IMR-90 (cell line): ENCODE measurements around the gene OSBPL8. TPM values are rescaled to one million over a fixed set of nuclear protein-coding genes. Genes with fewer than 3 reads are reported as not detected.

Source experiments
- ATAC-seq: fragments of 200-7000 bp; cut with Tn5 transposase; 2 replicates; pipeline ENCODE4 v1.9.1; 2020; ENCODE audit warnings: low read depth, mild to moderate bottlenecking, moderate library complexity
- BruUV-seq: library from RNA; stranded (reverse); fragments of 400-500 nt; replicated peaks from 2 replicates; lab custom pipeline; 2021; lab: Mats Ljungman, UMichigan
- CTCF ChIA-PET: fragments of 300-600 bp; formaldehyde crosslinking; extraction: SDS; loops from one replicate; lab custom pipeline; 2021; ENCODE audit warnings: antibody characterized with exemption; lab: Yijun Ruan, JAX
- POLR2A ChIA-PET: fragments of 300-600 bp; sonication (Branson Sonifier 250); formaldehyde crosslinking; loops from one replicate; lab custom pipeline; 2022; ENCODE audit warnings: antibody characterized with exemption; ENCODE audit not compliant: unreplicated experiment; lab: Charles Lee
- DNase-seq: peaks from one replicate; pipeline ENCODE4 v3.0.0; 2013
- H2AFZ ChIP-seq: replicated peaks from 2 replicates; pipeline ENCODE3; 2013; ENCODE audit warnings: low read length, mild to moderate bottlenecking; ENCODE audit not compliant: poor library complexity
- H2AK5ac ChIP-seq: 2 replicates; pipeline ENCODE4 v1.6.1; 2013; ENCODE audit warnings: low read depth, low read length, inconsistent platforms
- H2AK9ac ChIP-seq: replicated peaks from 2 replicates; pipeline ENCODE3; 2013; ENCODE audit warnings: mild to moderate bottlenecking, low read depth, low read length, moderate library complexity; ENCODE audit not compliant: poor library complexity
- H2BK120ac ChIP-seq: 2 replicates; pipeline ENCODE4 v1.6.1; 2013; ENCODE audit warnings: low read depth, low read length, inconsistent platforms
- H2BK15ac ChIP-seq: 3 replicates; pipeline ENCODE4 v1.6.1; 2013; ENCODE audit warnings: low read depth, low read length, inconsistent platforms
- H2BK20ac ChIP-seq: 2 replicates; pipeline ENCODE4 v1.6.1; 2013; ENCODE audit warnings: low read depth, mild to moderate bottlenecking, inconsistent platforms, low read length, moderate library complexity
- H2BK5ac ChIP-seq: 2 replicates; pipeline ENCODE4 v1.6.1; 2013; ENCODE audit warnings: mild to moderate bottlenecking, low read depth, low read length, inconsistent platforms; ENCODE audit not compliant: poor library complexity, severe bottlenecking
- H3K14ac ChIP-seq: replicated peaks from 2 replicates; pipeline ENCODE4 v1.6.1; 2013; ENCODE audit warnings: low read depth, low read length, inconsistent platforms
- H3K18ac ChIP-seq: 2 replicates; pipeline ENCODE4 v1.6.1; 2013; ENCODE audit warnings: low read depth, low read length, control low read depth
- H3K23ac ChIP-seq: 2 replicates; pipeline ENCODE4 v1.6.1; 2013; ENCODE audit warnings: low read depth, low read length, inconsistent platforms
- H3K27ac ChIP-seq: 2 replicates; pipeline ENCODE4 v1.5.1; 2013; ENCODE audit warnings: mild to moderate bottlenecking, control low read depth, low read length; ENCODE audit not compliant: insufficient read depth
- H3K27me3 ChIP-seq: 2 replicates; pipeline ENCODE4 v1.6.1; 2013; ENCODE audit warnings: low read length; ENCODE audit not compliant: control insufficient read depth, insufficient read depth
- H3K36me3 ChIP-seq: 2 replicates; pipeline ENCODE4 v1.6.1; 2013; ENCODE audit warnings: low read length, mixed read lengths; ENCODE audit not compliant: control insufficient read depth, insufficient read depth
- H3K4ac ChIP-seq: 2 replicates; pipeline ENCODE4 v1.6.1; 2013; ENCODE audit warnings: low read depth, low read length, inconsistent platforms
- H3K4me1 ChIP-seq: 2 replicates; pipeline ENCODE4 v1.6.1; 2013; ENCODE audit warnings: low read length, mixed read lengths; ENCODE audit not compliant: control insufficient read depth, insufficient read depth
- H3K4me2 ChIP-seq: 2 replicates; pipeline ENCODE4 v1.6.1; 2013; ENCODE audit warnings: low read depth, mild to moderate bottlenecking, control low read depth, low read length, moderate library complexity
- H3K4me3 ChIP-seq: 2 replicates; pipeline ENCODE4 v1.5.1; 2013; ENCODE audit warnings: low read depth, mild to moderate bottlenecking, control low read depth, low read length, moderate library complexity; ENCODE audit not compliant: insufficient read depth
- H3K56ac ChIP-seq: 2 replicates; pipeline ENCODE4 v1.6.1; 2013; ENCODE audit warnings: low read length, inconsistent platforms; ENCODE audit not compliant: insufficient read depth; ENCODE audit errors: extremely low read depth
- H3K79me1 ChIP-seq, 2 experiments: 2 replicates each; pipeline ENCODE4 v1.6.1; 2013; ENCODE audit warnings: low read length in 2 of 2, inconsistent platforms in 1 of 2, low read depth in 1 of 2
- H3K9ac ChIP-seq: 2 replicates; pipeline ENCODE4 v1.6.1; 2013; ENCODE audit warnings: low read depth, low read length, control low read depth
- H3K9me1 ChIP-seq: 2 replicates; pipeline ENCODE4 v1.6.1; 2013; ENCODE audit warnings: low read length, inconsistent platforms; ENCODE audit not compliant: insufficient read depth
- H3K9me3 ChIP-seq: 2 replicates; pipeline ENCODE4 v1.6.1; 2013; ENCODE audit warnings: low read length; ENCODE audit not compliant: control insufficient read depth, insufficient read depth
- H4K20me1 ChIP-seq: 2 replicates; pipeline ENCODE4 v1.6.1; 2013; ENCODE audit warnings: low read length, inconsistent platforms; ENCODE audit not compliant: insufficient read depth
- H4K5ac ChIP-seq: 2 replicates; pipeline ENCODE4 v1.6.1; 2013; ENCODE audit warnings: mild to moderate bottlenecking, low read depth, low read length, control low read depth
- H4K8ac ChIP-seq, 2 experiments: 2 replicates each; pipeline ENCODE4 v1.6.1; 2013; ENCODE audit warnings: low read depth in 2 of 2, low read length in 2 of 2, control low read depth in 1 of 2, inconsistent platforms in 1 of 2
- H4K91ac ChIP-seq: 2 replicates; pipeline ENCODE4 v1.6.1; 2013; ENCODE audit warnings: low read depth, low read length, inconsistent platforms; ENCODE audit not compliant: insufficient read depth
- MAFK ChIP-seq: IDR thresholded peaks from 2 replicates; pipeline ENCODE4 v1.6.1; 2012; ENCODE audit warnings: low read depth, low read length, improper control_type of control experiment
- MAZ ChIP-seq: IDR thresholded peaks from 2 replicates; pipeline ENCODE4 v1.6.1; 2012; ENCODE audit warnings: low read depth, mild to moderate bottlenecking, low read length, improper control_type of control experiment, moderate library complexity, borderline replicate concordance
- WGBS, 2 experiments: methylation state at CpG; one replicate each; pipeline versions ENCODE4 v1.1.5 to v1.1.7; 2013; ENCODE audit warnings: missing lambda C conversion rate in 2 of 2; ENCODE audit not compliant: insufficient read length in 1 of 2; ENCODE audit errors: extremely low coverage in 2 of 2; 5-methylcytosine and 5-hydroxymethylcytosine counted together
- dilution Hi-C: fragments of 300-500 bp; cut with HindIII; formaldehyde crosslinking; loops from one replicate; pipeline ENCODE4 v1.14.3; 2018; ENCODE audit warnings: low sequenced_read_pairs; ENCODE audit not compliant: unreplicated experiment
- in situ Hi-C: fragments of 300-500 bp; cut with MboI; formaldehyde crosslinking; loops from 3 replicates; pipeline ENCODE4 v1.14.3; 2019; ENCODE audit warnings: low sequenced_read_pairs, inconsistent platforms, mixed read lengths
- intact Hi-C: fragments of 100-400 bp; cut with micrococcal nuclease; formaldehyde crosslinking; loops from 2 replicates; pipeline ENCODE4 v1.10.0; 2022
- polyA plus RNA-seq, 3 experiments: library from polyadenylated mRNA; depleted of rRNA; stranded (reverse); fragments of >200 nt; gene quantifications; 2 replicates each; pipeline ENCODE4 v1.2.3, GENCODE V29; 2012; ENCODE audit warnings: low replicate concordance in 1 of 3
- total RNA-seq: library from RNA; depleted of rRNA; stranded (reverse); fragments of >200 nt; gene quantifications from 2 replicates; pipeline ENCODE4 v1.2.3, GENCODE V29; 2012

OSBPL8 gene
- total and polyA plus RNA-seq, 2 of the 4 experiments (the other 2 are of a cell fraction) = 17.8 to 24.2 TPM

DNA sequence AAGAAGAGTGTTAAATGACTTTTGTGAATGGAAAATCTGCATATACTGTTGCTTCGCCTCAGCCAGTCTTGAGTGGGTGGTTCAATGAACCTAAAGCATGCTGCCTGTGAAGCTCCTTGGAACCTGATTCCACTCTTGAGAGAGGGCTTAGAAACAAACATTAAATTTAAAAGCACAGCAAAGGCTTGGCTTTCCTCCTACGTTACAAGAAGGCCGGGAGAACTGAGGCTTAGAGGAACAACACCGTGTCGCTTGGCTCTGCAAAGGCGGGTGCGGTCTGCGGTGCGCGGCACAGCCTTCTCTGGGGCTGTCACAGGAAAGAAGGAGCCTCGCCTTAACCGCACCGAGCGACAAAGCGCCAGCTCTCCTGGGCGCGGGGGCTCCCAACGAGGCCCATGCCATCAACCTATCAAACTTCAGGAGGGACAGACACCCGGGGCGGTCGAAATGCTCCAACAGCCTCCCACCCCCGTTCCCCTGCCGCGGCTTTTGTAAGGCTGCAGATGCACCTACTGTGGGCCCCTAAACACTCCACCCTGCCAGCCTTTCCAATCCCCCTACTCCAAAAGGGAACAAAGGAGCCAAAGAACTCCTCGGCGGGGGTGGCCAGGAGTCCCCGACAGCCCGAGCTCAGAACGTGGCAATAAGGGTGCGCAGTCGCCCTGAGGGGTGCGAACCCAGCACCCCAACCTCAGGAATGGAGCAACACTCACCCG lies 729 bp downstream of the OSBPL8 start:
- H3K23ac ChIP-seq = peak overlapping the region; percentile 95
- intact Hi-C loops = loop anchor here (5.0 to 10.0 kb wide), 2 partner anchors 87 to 164 kb away; no protein-coding TSS in a partner anchor
- H3K27me3 ChIP-seq = no peaks in the 10 kb centered on the region
- peak overlapping the region; percentile 73; the same call in 1 of the 2 replicates for H2BK120ac ChIP-seq
- peak overlapping the region; percentile 5 for H3K18ac ChIP-seq
- no peak overlapping the region for H2BK20ac ChIP-seq
- H2BK15ac ChIP-seq = no peak overlapping the region
- peaks cover 10 to 32% of the 10 kb centered on the region in 2 experiments; a peak in 3 of 4 replicates for H3K79me1 ChIP-seq
- H3K4me3 ChIP-seq = peak overlapping the region; percentile 91
- H3K4me2 ChIP-seq = peak overlapping the region; percentile 75
- H3K36me3 ChIP-seq = no peaks in the 10 kb centered on the region
- H2AFZ ChIP-seq = peak overlapping the region; percentile 99
- no peaks in the 10 kb centered on the region for H4K20me1 ChIP-seq
- H4K8ac ChIP-seq = peak overlapping the region; percentile 54 to 91; a peak in 2 of 4 replicates
- peak overlapping the region; percentile 32; the same call in 1 of the 2 replicates for H2AK5ac ChIP-seq
- H2AK9ac ChIP-seq = peak overlapping the region; percentile 87
- no peaks in the 10 kb centered on the region for H3K9me1 ChIP-seq
- no peak overlapping the region for H4K5ac ChIP-seq
- no peaks in the 10 kb centered on the region for H3K9me3 ChIP-seq
- peak overlapping the region; percentile 88 for H3K9ac ChIP-seq
- ChIA-PET POLR2A (interaction anchor here (0.6 kb wide), 1 partner anchor 186 kb away, joined by 4 read pairs; no protein-coding TSS in a partner anchor), CTCF (interaction anchor here (1.2 kb wide), 1 partner anchor 27 kb away, joined by 4 read pairs; no protein-coding TSS in a partner anchor)
- 0% methylated on average over 18 of the region's 33 CpGs; no CpG with 5 or more reads in 1 of the 2 experiments for WGBS, 2 experiments
- peak overlapping the region; percentile 94 for H3K14ac ChIP-seq
- H3K4ac ChIP-seq = peak overlapping the region; percentile 71
- no TSS peak for BruUV-seq
- H3K27ac ChIP-seq = peak overlapping the region; percentile 75
- dilution Hi-C loops = no loop called here
- in situ Hi-C loops = no loop called here
- H3K56ac ChIP-seq = peak overlapping the region; percentile 32; the same call in 1 of the 2 replicates
- peak; percentile 56 for ATAC-seq
- TF ChIP-seq MAFK (no peak), MAZ (peak; percentile 86)
- H2BK5ac ChIP-seq = peak overlapping the region; percentile 53
- no peaks in the 10 kb centered on the region for H3K4me1 ChIP-seq
- peak; percentile 44 for DNase-seq
- peak overlapping the region; percentile 19; the same call in 1 of the 2 replicates for H4K91ac ChIP-seq
